Measurements from ENCODE around the gene CSF2.
"Not testable (repeated sequence)": the region's sequence is repeated elsewhere in the genome, so short reads cannot be mapped to it uniquely, and the experiment has no call there.

CSF2 gene

DNA sequence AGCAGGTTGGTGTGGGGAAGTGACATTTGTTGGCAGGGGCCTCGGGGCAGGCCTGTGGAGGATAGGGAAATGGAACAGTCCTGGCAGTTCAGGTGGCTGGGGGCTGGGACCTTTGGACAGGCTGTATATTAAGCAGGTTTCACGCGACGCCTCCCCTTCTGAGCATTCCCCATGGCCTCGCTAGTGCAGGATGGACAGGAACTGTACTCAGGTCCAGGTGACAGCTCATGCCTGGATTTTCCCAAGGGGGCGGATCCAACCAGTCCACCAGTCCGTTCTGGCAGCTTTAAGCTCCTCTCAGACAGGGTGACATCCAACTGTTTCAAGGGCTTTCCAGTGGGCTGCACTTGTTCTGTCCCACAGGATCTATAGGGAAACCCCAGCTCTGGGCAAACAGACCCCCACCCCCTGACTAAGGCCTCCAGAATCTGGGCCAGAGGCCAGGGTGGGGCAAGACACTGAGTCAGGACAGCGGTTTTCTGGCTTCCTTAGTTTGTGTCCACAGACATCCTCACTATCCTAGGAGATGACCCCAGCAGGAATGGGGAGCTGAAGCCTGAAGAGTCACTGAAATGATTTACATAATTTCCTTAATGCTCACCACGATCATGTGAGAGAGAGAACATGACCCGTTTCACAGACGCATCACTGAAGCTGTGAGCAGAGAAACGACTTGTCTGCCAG, 20.9 kb downstream of the CSF2 start:
- DNase-seq, result peak; percentile 94

DNA sequence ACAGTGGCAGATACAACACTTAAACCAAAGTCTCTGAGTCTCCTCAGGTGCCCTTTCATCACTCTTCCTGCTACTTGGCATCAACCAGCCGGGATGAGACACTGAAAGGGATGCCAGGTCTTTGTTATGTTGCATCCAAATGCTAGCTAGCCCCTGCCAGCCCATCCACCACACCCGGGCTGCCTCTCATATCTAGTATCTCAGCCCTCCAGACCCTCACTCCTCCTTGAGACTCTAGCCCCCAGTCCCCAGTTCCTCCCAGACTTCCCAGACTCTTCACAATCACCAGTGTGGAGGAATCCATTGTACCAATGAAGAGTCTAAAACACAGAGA, 21.5 kb downstream of the CSF2 start:
- no peak for DNase-seq

DNA sequence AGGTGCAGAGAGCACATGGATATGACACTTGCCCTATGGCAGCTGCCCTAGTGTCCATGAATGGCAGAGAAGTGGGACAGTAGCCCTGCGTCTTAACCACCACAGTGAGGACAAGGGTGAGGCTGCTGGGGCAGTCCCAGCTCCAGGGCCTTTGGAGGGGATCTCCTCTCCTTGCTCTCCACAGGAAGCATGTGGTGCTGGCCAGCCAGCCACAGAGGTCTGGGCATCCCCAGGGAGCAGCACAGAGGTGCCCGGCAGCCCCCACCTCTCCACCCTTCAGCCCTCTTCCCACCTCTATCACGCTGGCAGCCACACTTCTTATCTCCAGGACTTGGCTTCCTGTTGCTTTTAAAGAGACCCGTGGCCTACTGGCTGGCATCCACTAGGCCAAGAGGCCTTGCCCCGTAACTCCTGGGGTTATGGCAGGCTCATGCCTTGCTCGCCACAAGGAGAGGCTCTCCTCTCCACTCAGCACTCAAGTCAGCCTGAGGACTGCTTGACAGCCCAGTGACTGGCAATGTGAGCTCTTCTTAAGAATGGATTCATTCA, 21.9 kb downstream of the CSF2 start:
- DNase-seq, result no peak

DNA sequence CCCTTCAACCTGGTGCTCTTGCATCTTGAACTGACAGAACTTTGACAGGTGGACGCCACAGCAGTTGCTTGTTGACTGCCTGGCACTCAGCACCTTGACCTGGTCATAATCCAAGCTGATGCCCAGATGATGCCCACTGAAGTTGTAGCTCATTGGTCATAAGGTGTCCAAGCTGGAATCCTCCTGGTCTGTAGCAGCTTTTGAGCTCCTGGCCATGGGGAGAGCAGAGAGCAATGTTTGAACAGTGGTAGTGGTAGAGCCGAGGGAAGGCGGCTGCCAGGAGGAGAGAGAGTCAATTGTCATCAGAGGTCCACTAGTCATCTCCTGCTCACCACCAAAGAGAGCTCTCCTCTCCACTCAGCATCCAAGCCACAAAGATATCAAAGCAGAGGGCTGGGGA, 23.3 kb downstream of the CSF2 start:
- DNase-seq, result no peak

DNA sequence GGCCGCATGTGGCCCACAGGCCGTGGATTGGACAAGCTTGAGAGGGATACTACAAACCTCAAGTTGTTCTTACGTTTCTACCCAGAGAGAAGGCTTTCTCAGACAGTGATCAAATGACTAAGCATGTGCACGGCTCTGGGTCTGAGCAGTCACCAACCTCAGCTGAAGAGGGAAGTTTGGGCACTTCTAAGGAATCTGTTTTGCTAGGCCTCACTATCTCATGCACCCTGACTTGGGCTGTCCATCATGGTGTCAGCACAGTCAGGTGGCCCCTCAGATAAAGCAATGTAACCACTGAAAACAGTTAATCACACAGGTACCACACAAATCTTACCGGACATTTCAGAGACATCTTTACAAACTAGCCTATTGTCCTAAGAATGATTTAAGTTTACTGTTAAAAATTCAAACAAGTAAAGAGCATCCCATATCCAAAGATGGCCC, 24.6 kb downstream of the CSF2 start:
- DNase-seq, result no peak

DNA sequence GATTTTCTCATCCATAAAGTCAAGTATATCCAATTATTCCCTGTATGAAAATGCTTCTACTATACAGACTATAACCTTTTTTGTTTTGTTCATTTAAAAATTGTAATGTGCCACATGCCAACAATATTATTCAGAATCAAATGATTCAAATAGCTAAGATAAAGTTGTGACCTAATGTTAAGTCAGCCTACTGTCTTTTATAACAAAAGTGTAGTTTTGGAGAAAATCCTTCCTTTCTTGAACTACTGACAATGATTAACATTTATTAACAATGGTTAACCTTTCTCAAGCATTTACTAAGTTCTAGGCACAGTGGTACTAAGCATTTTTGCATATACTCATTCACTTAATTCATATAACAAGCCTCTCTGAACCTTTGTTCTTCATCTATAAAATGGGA, 25.0 kb downstream of the CSF2 start:
- no peak for DNase-seq

DNA sequence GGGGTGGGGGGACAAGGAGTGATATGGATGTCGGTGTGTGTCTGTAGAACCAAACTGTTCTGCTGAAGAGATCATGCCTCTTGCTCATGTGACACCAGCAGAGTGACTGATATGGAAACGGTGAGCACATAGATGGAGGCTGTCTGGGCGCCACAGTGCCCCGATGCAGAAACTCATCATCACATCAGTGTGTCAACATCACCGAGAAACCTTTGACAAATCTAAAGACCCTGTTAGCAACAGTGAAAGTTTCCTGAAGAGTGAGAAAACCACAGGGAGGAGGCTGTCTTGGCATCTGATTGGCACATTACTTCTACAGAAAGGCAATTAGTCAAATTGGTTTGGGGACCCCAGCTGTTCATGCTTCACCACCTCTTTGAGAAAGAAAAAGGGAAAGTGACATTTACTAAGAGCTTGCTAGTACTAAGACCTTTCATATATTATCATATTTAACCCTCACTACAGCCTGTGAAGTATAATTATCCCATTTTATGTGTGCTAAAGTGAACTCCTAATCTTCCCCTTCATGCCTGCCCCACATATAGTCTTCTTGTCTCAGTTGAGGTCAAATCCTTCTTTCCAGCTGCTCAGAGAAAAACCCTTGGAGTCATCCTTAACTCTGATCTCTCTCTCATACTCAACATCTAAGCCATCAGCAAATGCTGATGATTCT, 25.6 kb downstream of the CSF2 start:
- no peak for DNase-seq

DNA sequence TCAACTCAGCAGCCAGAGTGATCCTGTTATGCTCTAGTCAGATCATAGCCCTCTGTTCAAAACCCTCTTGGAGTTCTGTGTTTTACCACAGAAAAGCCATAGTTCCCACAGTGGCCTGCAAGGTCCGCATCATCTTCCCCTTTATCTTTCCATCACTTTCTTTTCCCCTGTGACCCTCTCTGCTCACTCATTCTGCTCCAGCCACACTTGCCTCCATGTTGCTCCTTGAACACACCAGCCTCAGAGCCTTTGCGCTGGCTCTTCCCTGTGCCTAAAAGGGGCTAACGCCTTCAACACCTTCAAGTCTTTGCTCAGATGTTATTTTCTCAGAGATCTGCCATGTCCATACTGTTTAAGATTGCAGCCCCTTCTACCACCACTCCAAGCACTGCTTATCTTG, 26.3 kb downstream of the CSF2 start:
- no peak for DNase-seq

DNA sequence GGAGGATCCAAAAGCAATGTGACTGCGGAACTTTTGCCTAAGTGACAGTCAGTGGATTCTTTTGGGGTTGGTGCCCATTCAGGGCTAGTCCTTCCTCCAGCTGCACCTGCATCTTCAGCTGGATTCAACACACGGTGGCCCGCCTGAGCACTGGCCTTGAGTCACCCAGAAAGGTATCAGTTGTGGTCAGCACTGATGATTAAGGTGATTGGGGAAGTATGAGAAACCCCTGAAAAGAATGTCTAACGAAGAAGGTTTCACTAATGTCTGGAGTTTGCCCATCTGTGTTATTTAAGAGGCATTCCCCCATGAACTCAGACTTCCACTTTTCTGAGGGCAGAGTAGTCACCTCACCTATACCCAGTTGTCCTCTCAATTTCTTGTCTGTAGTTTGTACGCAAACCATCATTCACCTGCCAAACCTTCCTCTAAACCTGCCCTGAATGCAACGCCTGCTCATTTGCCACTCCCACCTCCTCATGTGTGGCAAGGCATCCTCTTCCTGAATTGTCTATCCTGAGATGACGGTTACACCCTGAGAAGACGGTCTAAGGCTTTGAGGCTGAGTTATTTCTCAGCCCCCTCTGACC, 27.2 kb downstream of the CSF2 start:
- no peak for DNase-seq

DNA sequence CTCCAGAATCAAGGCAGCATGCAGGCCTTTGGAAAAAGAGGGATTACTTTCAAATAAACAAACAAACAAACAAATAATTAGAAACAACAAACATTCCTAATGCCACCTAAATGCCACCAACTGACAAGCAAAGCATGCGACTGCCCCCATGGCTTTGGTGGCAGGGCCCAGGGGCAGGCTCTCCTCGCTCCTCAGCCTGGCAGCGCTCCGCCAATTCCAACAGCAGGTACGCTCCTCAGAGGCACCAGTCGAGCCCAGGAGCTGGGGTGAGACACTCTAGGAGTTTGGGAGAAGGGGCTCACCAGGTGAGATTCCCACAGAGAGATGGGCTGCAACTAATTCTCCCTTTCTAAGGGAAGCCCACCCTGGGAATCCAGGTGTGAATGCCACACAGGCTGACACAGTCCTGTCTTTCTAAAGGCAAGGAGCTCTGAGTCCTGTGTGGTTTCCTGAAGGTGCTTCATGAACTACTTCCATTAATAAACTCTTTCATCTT, 27.8 kb downstream of the CSF2 start:
- DNase-seq, result no peak

DNA sequence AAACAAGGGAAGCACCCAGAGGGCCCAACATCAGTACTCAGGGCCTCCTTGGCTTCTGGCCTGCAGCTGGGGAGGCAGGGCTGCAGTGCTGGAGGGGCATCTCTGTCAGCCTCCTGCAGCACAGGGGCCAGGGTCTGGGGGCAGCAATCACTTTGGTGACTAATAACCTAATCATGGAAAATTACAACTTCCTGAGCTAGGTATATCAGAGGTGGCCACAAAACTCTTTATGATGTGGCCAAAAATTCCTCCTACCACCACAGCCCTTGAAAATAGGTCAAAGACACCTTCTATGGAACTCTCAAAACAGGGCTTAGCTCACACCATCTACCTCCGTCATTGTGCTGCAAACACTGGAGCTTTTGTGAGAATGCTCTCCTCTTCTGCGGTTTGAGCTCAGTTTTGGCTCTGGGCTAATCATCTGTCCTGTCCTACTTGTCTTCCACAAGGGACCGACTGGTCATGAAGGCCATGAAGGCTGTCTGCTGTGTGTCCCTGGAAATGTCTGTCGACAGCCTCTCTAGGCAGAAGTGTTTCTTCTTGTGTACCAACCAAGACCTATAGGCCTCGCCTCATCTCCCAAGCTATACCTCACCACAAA, 28.6 kb downstream of the CSF2 start:
- DNase-seq, result no peak

DNA sequence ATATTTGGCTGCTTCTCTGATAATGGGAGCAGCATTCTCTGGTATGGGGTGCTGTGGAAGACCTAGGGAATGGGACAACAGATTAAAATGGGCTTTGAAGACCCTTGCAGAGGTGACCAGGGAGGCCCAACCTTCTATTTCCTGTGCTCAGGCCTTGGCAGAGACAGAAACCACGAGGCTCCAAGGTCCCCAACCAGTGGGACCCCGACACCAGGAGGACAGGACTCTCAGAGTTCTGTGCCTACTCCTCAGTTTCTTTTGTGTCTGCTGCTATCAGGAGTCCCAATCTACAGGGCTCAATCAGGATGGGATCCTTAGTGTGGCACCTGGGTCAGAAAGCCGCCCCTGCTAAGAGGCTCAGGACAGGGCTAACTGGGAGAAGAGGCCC, 29.3 kb downstream of the CSF2 start:
- DNase-seq, result no peak

DNA sequence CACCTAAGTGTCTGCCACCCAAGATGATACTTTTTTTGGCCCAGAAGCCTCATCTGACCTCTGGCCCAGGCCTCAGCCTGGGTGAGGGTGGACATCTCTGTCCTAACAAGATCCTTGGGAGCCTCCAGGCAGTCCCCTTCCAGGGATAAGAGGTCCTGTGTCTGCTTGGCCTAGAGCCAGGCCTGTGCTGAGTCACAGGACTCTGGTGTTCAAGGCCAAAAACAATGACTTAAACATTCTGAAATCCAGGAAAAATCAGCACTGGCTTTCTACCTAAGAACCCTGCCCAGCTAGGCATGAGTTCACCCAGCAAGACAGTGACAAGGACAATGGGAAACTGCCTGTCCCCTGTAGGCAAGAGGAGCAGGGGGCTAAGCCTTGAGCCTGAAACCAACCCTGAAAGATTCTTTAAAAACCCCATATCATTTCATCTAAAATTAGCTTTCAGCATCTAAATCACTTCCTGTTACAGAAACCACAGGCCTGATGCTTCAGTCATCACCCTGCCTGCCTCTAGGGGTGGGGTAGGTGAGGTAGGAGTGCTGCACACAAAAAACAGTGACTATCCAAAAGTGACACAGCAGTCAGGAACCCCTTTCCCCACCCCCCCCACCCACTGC, 29.9 kb downstream of the CSF2 start:
- DNase-seq, result peak; percentile 90

DNA sequence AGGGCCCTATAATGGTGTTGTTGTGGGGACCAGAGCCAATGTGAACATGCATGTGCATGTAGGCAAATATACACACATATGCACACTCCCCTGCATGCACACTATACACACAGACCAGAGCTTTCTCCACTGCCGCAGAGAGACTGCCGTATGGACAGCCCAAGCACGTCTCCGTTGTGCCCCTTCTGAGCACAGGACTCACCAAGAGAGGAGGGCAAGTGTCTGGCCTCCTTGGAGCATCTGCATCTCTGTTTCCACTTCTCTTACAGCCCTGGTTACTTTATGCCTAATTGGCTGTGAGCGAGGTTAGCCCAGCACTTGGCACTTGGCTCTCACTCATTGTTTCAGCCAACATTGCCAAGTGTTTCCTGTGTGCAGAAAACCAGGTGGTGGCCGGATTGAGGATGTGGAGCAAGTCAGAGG, 30.4 kb downstream of the CSF2 start:
- no peak for DNase-seq

DNA sequence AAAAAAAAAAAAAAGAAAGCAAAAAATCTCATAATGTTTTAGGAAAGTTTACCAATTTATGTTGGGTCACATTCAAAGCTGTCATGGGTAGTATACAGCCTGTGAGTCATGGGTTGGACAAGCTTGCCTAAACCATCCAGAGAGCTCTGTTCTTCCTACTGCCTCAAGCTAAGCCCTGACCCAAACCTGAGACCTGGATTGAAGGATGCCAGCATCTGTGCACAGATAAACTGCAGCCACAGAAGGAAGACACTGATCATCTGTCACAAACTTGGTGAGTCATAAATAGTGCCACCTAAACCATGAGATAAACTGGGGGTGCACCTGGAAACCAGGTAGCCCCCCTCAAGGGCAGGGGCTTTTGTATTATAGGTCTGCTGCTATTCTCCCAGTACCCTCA, 31.0 kb downstream of the CSF2 start:
- peak; percentile 31 for DNase-seq

DNA sequence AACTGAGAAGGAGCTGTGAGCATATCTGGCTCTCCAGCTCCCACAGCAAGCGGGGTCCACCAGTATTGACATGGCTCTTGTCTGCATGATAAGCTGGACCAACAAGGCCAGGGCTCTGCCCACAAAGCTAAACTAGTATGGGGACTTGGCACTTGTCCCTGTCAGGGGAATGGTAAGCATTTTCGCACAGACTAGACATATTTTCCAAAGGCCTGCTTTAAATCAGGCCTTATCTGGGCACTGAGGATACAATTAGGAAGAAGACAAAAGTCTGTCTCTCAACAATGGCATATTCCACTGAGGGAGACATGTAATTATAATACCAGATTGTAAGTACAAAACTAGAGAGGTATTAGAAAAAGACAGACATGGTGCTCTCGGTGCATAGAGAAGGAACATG, 32.1 kb downstream of the CSF2 start:
- no peak for DNase-seq

DNA sequence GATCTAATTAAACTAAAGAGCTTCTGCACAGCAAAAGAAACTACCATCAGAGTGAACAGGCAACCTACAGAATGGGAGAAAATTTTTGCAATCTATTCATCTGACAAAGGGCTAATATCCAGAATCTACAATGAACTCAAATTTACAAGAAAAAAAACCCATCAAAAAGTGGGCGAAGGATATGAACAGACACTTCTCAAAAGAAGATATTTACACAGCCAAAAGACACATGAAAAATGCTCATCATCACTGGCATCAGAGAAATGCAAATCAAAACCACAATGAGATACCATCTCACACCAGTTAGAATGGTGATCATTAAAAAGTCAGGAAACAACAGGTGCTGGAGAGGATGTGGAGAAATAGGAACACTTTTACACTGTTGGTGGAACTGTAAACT, 34.9 kb downstream of the CSF2 start:
- not testable (repeated sequence) for DNase-seq

DNA sequence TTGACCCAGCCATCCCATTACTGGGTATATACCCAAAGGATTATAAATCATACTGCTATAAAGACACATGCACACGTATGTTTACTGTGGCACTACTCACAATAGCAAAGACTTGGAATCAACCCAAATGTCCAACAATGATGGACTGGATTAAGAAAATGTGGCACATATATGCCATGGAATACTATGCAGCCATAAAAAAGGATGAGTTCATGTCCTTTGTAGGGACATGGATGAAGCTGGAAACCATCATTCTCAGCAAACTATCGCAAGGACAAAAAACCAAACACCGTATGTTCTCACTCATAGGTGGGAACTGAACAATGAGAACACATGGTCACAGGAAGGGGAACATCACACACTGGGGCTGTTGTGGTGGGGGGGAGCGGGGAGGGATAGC, 35.4 kb downstream of the CSF2 start:
- DNase-seq, result not testable (repeated sequence)

DNA sequence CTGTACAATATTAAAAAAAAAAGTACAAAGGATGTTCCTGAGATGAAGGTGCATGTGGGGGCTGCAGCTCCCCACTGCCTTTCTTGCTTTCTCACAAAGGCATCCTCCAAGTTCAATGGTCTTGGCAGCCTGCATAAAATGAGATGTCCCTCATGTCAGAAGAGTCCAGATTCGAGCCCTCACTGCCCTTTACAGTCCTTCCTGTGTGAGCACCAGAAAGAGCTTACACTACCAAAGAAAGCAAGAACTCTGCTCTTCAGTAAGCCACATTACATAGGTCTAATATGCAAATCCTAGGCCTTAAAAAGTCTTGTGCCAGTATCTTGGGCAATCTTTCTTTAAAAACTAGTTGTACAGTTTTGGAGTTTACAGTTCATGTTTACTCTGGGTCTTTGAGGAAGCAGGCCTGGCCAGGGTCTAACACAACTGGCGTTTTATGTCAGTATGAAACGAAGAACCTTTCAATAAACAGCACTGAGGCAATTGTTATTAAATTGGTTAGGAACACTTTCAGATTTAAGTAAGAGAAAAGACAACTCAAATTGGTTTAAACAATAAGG, 36.0 kb downstream of the CSF2 start:
- DNase-seq, result no peak

DNA sequence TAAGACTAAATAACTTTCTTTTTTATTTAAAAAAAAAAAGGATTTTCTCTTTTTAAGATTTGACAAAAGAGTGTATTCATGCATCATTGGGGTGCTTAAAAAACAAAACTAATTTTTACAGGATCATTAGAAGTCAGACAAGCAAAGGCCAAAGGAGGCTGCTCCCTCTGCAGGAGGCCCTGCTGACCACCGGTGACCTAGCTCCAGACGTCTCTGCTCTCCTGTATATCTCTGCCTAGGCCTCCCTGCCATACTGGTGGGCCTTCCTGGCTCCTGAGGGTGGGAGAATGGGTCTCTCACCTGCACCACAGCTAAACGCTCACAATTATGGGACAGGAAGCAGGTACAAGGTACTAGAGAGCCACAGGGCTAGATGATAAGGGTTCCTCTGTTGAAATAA, 36.6 kb downstream of the CSF2 start:
- no peak for DNase-seq

DNA sequence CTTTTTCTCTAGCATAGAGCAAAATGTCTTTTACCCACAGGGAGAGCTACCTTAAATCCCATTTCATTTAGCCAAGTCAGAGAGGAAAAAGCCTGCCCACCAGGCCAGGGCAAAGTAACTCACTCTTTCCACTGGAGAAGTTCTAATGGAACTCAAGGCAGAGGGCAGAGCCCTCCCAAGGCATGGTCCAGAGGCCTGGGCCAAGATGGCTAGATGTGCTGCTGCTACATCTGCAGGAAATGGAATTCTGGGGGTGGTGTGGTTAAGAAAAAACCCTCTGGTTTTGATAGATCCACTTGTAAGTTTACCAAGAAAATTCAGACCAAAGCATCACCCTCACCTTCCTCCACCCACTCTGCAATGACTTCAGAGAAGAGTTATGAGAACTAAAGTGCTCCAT, 37.3 kb downstream of the CSF2 start:
- DNase-seq, result no peak

DNA sequence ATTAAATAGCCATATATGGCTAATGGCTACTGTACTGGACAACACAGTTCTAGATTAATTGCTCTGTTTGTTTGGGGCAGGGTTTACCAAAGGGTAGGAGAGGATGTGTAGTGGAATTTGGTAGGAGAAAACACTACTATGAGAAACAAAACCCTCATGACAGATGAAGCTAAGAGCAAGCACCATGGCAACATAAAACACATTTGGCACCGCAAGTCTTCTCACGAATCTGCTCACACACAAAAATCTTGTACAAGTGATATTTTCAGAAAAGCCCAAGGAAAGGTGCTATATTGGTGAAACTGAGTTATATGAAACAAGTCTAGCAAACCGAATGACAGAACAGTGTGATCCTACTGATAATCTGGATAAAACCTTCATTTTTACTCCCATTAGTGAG, 38.5 kb downstream of the CSF2 start:
- DNase-seq, result no peak

Measured in fibroblast of upper back skin (primary cell).